ENCODE measurements around the gene GRID1.

GRID1 gene

GRCh38 chr10:85791818-85792532 is 574.6 kb downstream of the GRID1 start:
- DNase-seq (ENCODE audit: low spot score), result no peak
- in situ Hi-C loops (cut with MboI; ENCODE audit: low pct_unique_long_range_greater_than_20kb, low sequenced_read_pairs, unreplicated experiment), result no loop called here
- TF ChIP-seq CTCF (IDR thresholded peaks at IDR 0.05; ENCODE audit: extremely low read depth, insufficient read depth, missing control alignments), result no peak

- in situ Hi-C loops (cut with MboI; ENCODE audit: low pct_unique_long_range_greater_than_20kb, low sequenced_read_pairs, unreplicated experiment), result no loop called here
- DNase-seq (ENCODE audit: low spot score), result no peak
- TF ChIP-seq CTCF (IDR thresholded peaks at IDR 0.05; ENCODE audit: extremely low read depth, insufficient read depth, missing control alignments), result no peak
Measured at GRCh38 chr10:85789982-85790789, 576.4 kb downstream of the GRID1 start.

- DNase-seq (ENCODE audit: low spot score), result no peak
- TF ChIP-seq CTCF (IDR thresholded peaks at IDR 0.05; ENCODE audit: extremely low read depth, insufficient read depth, missing control alignments), result no peak
- in situ Hi-C loops (cut with MboI; ENCODE audit: low pct_unique_long_range_greater_than_20kb, low sequenced_read_pairs, unreplicated experiment), result no loop called here
Measured at GRCh38 chr10:85789125-85789524, 577.5 kb downstream of the GRID1 start.

GRCh38 chr10:85788570-85788969 is 578.0 kb downstream of the GRID1 start:
- no peak for DNase-seq (ENCODE audit: low spot score)
- in situ Hi-C loops (cut with MboI; ENCODE audit: low pct_unique_long_range_greater_than_20kb, low sequenced_read_pairs, unreplicated experiment), result no loop called here
- no peak for TF ChIP-seq CTCF (IDR thresholded peaks at IDR 0.05; ENCODE audit: extremely low read depth, insufficient read depth, missing control alignments)

- no peak for TF ChIP-seq CTCF (IDR thresholded peaks at IDR 0.05; ENCODE audit: extremely low read depth, insufficient read depth, missing control alignments)
- in situ Hi-C loops (cut with MboI; ENCODE audit: low pct_unique_long_range_greater_than_20kb, low sequenced_read_pairs, unreplicated experiment), result no loop called here
Measured at GRCh38 chr10:85787881-85788280, 578.7 kb downstream of the GRID1 start.

GRCh38 chr10:85787393-85787792 is 579.2 kb downstream of the GRID1 start:
- in situ Hi-C loops (cut with MboI; ENCODE audit: low pct_unique_long_range_greater_than_20kb, low sequenced_read_pairs, unreplicated experiment), result no loop called here
- no peak for TF ChIP-seq CTCF (IDR thresholded peaks at IDR 0.05; ENCODE audit: extremely low read depth, insufficient read depth, missing control alignments)
- no peak for DNase-seq (ENCODE audit: low spot score)

More at GRCh38 chr10:85787881-85788280, 578.7 kb downstream of the GRID1 start:
- no peak for DNase-seq (ENCODE audit: low spot score)
